Fibroblast of skin of right quadriceps (primary cell): Measurements from ENCODE around the gene VPS37D.
"Not testable (repeated sequence)": the region's sequence is repeated elsewhere in the genome, so short reads cannot be mapped to it uniquely, and the experiment has no call there.

ENCODE experiments used
- DNase-seq: peaks from one replicate; pipeline ENCODE4 v3.0.0-alpha.2; 2013

Gene VPS37D

DNA sequence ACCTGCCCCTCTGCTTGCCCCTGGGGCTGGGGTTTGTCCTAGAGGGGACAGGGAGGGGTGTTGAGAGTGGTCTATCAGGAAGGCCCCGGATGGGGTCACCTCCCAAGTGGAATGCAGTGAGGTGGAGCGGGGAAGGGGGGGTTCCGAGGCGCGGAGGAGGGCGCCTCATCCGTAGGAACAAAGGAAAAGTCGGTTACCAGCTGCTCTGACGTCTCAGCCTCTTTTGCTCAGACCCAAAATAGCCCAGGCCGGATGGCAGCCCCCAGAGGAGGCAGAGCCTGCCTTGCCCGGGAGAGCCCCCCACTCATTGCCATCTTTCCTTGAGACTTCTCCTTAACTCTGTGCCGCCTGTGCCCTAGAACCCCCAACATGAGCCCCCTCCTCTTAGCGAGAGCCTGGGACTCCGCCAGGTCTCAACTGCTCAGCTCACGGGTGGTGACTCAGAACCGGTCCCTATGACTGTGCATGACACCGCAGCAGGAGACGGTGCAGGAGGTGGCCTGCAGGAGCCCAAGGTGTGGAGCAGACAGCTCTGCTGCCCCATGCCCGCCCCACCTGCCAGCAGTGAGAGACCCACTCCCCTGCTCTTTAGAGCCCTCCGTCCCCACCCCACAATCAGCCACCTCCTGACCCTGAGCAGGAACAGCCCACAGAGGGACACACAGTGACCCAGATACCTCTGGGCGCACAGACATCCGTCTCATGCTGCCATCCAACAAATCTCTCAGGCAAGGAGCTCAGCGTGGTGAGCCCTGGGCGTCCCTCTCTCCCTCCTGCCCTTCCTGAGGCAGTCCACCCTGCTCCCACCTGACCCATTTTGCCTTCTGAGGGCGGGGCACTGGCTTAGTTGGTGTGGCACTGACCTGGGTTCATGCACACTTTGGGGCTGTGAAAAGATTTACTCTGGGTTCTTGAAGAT is 38.8 kb downstream of the VPS37D start:
- DNase-seq: peak; percentile 48

- DNase-seq: no peak
These were observed 39.5 kb downstream of the VPS37D start for GRCh38 chr7:73707045-73707631.

DNA sequence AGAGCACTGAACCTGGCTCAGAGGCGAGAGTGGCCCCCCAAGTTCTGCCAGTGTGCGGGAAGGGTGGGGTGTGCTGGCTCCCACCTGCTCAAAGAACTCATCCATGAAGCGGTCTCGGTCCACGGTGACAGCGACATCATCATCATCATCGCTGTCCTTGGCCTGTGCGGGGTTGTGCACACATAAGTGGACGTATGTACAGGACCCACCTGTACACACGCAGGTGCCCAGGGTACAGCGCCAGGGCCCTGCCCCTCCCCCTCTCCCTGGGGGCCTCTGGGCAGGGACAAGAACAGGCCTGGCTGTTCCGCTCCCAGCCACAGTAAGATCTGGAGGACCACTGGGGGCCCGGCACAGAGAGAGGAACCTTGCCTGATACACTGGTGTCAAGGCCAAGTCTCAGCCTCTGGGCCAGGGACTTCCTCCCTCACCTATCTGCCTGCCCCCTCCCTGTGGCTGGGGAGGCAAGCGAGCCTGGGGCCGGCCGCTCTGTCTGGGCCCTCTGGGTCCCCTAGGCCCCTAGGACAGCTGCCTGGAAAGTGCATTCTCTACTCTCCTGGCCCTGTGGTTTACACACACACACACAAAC is 41.4 kb downstream of the VPS37D start:
- DNase-seq: no peak

- no peak for DNase-seq
These were observed 45.1 kb downstream of the VPS37D start for GRCh38 chr7:73712773-73713172.

DNA sequence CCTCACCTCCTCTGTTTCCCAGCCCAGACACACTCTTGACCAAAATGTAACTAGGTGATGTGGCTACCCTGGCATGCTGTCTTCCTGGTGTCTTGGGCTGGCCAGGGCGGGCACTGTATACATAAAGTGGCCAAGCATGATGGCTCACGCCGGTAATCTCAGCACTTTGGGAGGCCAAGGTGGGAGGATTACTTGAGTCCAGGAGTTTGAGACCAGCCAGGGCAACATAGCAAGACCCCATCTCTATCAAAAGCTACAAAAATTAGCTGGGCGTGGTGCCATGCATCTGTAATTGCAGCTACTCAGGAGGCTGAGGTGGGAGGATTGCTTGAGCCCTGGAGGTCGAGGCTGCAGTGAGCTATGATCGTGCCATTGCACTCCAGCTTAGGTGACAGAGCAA is 45.7 kb downstream of the VPS37D start:
- not testable (repeated sequence) for DNase-seq

- peak; percentile 94 for DNase-seq
These were observed 48.2 kb downstream of the VPS37D start for GRCh38 chr7:73715648-73716317.

GRCh38 chr7:73716318-73716890 is 48.8 kb downstream of the VPS37D start:
- DNase-seq: no peak

DNA sequence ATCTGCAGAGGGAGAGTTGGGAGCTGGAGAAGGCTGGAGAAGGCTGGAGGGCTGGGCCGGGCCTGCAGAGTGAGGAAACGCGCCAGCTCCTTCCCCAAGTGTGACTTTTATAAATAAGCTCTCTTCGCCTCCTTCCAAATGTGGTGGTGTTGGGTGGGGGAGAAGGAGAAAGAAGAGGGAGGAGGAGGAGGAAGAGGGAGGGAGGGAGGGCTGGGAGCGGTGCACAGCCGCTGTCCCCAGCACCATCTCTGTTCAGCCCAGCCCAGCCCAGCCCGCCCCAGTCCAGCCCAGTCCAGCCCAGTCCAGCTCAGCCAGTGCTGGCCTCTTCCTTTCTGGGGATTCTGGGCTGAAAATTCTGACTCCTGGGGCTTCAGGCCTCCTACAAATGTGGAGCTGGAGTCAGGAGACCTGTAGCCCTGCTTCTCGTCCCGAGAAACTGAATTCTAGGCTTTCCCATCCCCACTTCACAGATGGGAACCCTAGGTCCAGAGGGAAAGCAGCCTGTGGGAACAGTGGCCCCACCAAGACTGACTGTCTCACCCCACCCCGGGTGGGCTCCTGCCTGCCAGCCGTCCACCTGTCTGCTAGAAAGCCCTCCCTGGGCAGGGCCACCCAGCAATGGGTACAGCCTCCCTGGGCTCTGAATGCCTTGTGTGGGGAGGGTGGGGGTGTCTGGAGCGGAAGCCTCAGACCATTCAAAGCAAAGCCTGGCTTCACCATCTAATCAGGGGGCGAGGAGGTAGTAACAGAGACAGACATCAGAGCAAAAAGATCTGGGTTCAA is 49.6 kb downstream of the VPS37D start:
- peak; percentile 26 for DNase-seq

- DNase-seq: peak; percentile 91
These were observed 50.4 kb downstream of the VPS37D start for GRCh38 chr7:73717991-73718405.

DNA sequence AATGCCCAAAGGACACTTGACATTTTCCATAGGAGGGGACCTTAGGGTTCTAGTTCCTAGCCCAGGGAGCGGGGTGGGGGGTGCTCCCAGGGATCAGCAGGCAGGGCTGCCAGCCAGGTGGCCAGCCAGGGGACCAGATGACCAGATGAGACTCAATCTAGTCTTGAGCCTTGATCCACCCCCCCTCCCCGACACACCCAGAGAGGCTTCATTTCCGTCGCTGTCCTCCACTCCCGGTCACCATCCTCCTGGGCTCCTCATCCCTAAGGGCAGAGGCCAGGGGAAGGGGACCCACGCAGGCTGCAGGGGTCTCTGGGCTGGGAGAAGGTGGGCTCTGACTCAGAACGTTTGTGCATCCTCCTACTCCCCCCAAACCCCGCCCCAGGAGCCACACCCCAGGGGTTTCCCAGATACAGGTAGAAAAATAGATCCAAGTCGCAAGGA is 50.8 kb downstream of the VPS37D start:
- no peak for DNase-seq

DNA sequence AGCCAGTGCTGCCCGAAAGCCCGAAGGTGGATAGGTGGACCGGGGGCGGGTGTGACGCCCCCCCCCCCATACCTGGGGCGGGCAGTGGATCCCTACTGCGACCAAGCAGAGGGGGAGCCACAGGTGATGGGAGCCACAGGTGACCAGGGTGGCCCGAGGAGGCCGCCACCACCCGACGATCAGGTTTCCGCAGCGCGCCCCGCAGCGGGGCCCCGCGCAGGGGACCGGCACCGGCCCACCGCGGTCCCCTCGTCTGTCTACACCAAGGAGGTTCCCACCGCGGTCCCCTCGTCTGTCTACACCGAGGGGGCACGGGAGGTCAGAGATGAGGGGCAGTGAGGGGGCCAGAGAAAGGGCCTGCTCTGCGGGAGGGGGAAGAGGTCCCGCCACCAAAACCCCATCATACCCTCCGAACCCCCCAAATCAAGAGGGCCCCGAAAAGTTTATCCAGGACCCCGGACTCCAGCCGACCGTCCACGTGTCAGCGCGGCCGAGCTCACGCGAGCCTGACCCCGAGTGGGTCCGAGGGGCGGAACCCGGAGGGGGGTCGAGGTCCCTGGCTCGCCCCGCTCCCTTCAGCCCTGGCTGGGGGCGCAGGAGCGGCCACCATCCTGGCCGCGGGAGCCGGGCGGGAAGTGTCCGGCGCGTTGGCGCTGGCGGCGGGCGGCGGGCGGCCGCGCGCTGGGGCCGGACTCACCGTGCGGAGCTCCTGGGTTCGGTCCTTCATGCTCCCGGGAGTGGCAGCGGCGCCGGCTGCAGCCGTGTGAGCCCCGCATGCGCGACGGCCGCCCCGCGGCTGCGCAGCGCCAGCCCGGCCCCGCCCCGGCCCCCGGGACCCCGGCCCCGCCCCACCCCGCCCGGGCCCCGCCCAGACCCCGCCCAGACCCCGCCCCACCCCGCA is 51.5 kb downstream of the VPS37D start, which contains the start of gene STX1A:
Gene STX1A, minus strand, starts transcription at position 765 of the 901 bp plus-strand sequence. Its CDS starts 38 bp downstream, at position 727.
- peak; percentile 66 for DNase-seq

DNA sequence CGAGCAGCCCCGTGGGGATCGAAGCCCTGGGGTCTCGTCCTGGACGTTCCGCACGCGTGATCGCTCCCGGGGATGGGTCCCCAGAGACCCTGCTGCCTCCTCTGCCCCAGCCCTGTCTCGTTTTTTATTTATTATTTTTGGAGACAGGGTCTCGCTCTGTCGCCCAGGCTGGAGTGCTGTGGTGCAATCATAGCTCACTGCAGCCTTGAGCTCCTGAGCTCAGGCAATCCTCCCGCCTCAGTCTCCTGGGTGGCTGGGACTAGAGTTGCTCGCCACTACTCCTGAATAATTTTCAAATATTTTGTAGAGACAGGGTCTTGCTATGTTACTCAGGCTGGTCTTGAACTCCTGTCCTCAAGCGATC is 52.2 kb downstream of the VPS37D start:
- no peak for DNase-seq

DNA sequence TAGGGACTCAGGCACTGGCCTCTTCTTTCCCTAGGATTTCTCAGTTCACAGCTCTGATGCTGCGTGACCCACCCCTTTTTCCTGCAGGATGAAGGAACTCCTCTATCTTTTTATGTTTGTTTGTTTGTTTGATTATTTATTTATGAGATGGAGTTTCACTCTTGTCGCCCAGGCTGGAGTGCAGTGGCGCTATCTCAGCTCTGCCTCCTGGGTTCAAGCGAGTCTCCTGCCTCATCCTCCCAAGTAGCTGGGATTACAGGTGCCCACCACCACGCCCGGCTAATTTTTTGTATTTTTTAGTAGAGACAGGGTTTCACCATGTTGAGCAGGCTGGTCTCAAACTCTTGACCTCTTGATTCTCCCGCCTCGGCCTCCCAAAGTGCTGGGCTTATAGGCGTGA is 52.8 kb downstream of the VPS37D start:
- DNase-seq: not testable (repeated sequence)

- no peak for DNase-seq
These were observed 53.8 kb downstream of the VPS37D start for GRCh38 chr7:73721377-73721817.
